GM18517 (cell line): Measurements from ENCODE around the gene RAB20.
"Not testable (repeated sequence)": the region's sequence is repeated elsewhere in the genome, so short reads cannot be mapped to it uniquely, and the experiment has no call there.

Experiments
- ATAC-seq: cut with Tn5 transposase; IDR thresholded peaks from one replicate; pipeline ENCODE4 v1.9.1; 2021; ENCODE audit warnings: mild to moderate bottlenecking, moderate library complexity; ENCODE audit not compliant: unreplicated experiment

Gene RAB20

GRCh38 chr13:110512198-110512740 is 49.3 kb downstream of the RAB20 start:
- ATAC-seq, result no peak

GRCh38 chr13:110511509-110512181 is 49.9 kb downstream of the RAB20 start:
- no peak for ATAC-seq

GRCh38 chr13:110509971-110510786 is 51.3 kb downstream of the RAB20 start:
- ATAC-seq, result peak; percentile 55

- ATAC-seq, result no peak
These were observed 52.0 kb downstream of the RAB20 start for GRCh38 chr13:110509478-110509926.

- no peak for ATAC-seq
These were observed 53.7 kb downstream of the RAB20 start for GRCh38 chr13:110507678-110508381.

GRCh38 chr13:110506859-110507566 is 54.5 kb downstream of the RAB20 start:
- no peak for ATAC-seq

GRCh38 chr13:110506396-110506795 is 55.1 kb downstream of the RAB20 start:
- no peak for ATAC-seq

GRCh38 chr13:110505594-110505993 is 55.9 kb downstream of the RAB20 start:
- no peak for ATAC-seq

GRCh38 chr13:110503979-110504499 is 57.5 kb downstream of the RAB20 start:
- ATAC-seq, result no peak

GRCh38 chr13:110503037-110503901 is 58.3 kb downstream of the RAB20 start:
- ATAC-seq, result no peak

GRCh38 chr13:110501188-110501587 is 60.3 kb downstream of the RAB20 start:
- no peak for ATAC-seq

- ATAC-seq, result no peak
These were observed 61.2 kb downstream of the RAB20 start for GRCh38 chr13:110500341-110500740.

- no peak for ATAC-seq
These were observed 61.8 kb downstream of the RAB20 start for GRCh38 chr13:110499621-110500281.

GRCh38 chr13:110498765-110499164 is 62.8 kb downstream of the RAB20 start:
- ATAC-seq, result no peak

- ATAC-seq, result no peak
These were observed 63.2 kb downstream of the RAB20 start for GRCh38 chr13:110498327-110498726.

GRCh38 chr13:110497896-110498295 is 63.6 kb downstream of the RAB20 start:
- not testable (repeated sequence) for ATAC-seq

- ATAC-seq, result no peak
These were observed 64.5 kb downstream of the RAB20 start for GRCh38 chr13:110497003-110497402.

- no peak for ATAC-seq
These were observed 65.2 kb downstream of the RAB20 start for GRCh38 chr13:110496281-110496680.

GRCh38 chr13:110495881-110496280 is 65.6 kb downstream of the RAB20 start:
- no peak for ATAC-seq
